Measurements from ENCODE around the gene THOC7. TPM values are rescaled to one million over a fixed set of nuclear protein-coding genes. Genes with fewer than 3 reads are reported as not detected.
A peak's percentile ranks its signal among the peaks of the same experiment; 100 is the strongest.

THOC7 gene
- 28.7 TPM for total RNA-seq

GRCh38 chr3:63863150-63864007 lies at the start of gene THOC7, which contains the start of gene ATXN7:
TSS of gene THOC7 (minus strand) at chr3:63863805. CDS start at chr3:63863790, 15 bp downstream.
TSS of gene ATXN7 (plus strand) at chr3:63863867. CDS start at chr3:63912599, 48,732 bp downstream.
- H3K27ac ChIP-seq (ENCODE audit: low read depth, low read length): peak within 1 kb of the TSS; percentile 89
- peak within 1 kb of the TSS; percentile 87 to 97 (median 92) for H3K9ac ChIP-seq (ENCODE audit: low read depth in 1 of 3, low read length in 3 of 3)
- no peaks in the 10 kb centered on the region for H3K27me3 ChIP-seq (ENCODE audit: control insufficient read depth in 3 of 3, insufficient read depth in 3 of 3, low read length in 3 of 3)
- H3K36me3 ChIP-seq (ENCODE audit: control insufficient read depth in 3 of 3, insufficient read depth in 3 of 3, low read length in 3 of 3): no peaks in the 10 kb centered on the region
- H3K4me3 ChIP-seq (ENCODE audit: low read length in 3 of 3): peak within 1 kb of the TSS; percentile 87 to 91 (median 87)
- H3K9me3 ChIP-seq (ENCODE audit: control insufficient read depth in 3 of 3, low read length in 3 of 3): no peaks in the 10 kb centered on the region
- H3K4me1 ChIP-seq (ENCODE audit: control insufficient read depth in 3 of 3, insufficient read depth in 3 of 3, low read length in 3 of 3): peaks cover 5 to 30% (median 12%) of the 10 kb centered on the region in 3 donors

- H3K4me1 ChIP-seq (ENCODE audit: control insufficient read depth in 3 of 3, insufficient read depth in 3 of 3, low read length in 3 of 3): peaks cover 15 to 22% (median 21%) of the 10 kb centered on the region in 3 donors
- peak overlapping the region; percentile 73 to 76 (median 75) for H3K4me3 ChIP-seq (ENCODE audit: low read length in 3 of 3)
- H3K9ac ChIP-seq (ENCODE audit: low read depth in 1 of 3, low read length in 3 of 3): peak overlapping the region; percentile 60 to 85 (median 73)
- H3K9me3 ChIP-seq (ENCODE audit: control insufficient read depth in 3 of 3, low read length in 3 of 3): no peaks in the 10 kb centered on the region
- H3K27me3 ChIP-seq (ENCODE audit: control insufficient read depth in 3 of 3, insufficient read depth in 3 of 3, low read length in 3 of 3): no peaks in the 10 kb centered on the region
- peak overlapping the region; percentile 90 for H3K27ac ChIP-seq (ENCODE audit: low read depth, low read length)
- H3K36me3 ChIP-seq (ENCODE audit: control insufficient read depth in 3 of 3, insufficient read depth in 3 of 3, low read length in 3 of 3): peaks cover 3 to 17% (median 5%) of the 10 kb centered on the region in 3 donors
Observed at GRCh38 chr3:63912768-63913588, 49.4 kb upstream of the THOC7 start.

- H3K4me3 ChIP-seq (ENCODE audit: low read length in 3 of 3): peak within 1 kb of the TSS; percentile 73 to 85 (median 78)
- H3K27me3 ChIP-seq (ENCODE audit: control insufficient read depth in 3 of 3, insufficient read depth in 3 of 3, low read length in 3 of 3): no peaks in the 10 kb centered on the region
- peaks cover 15 to 22% (median 21%) of the 10 kb centered on the region in 3 donors for H3K4me1 ChIP-seq (ENCODE audit: control insufficient read depth in 3 of 3, insufficient read depth in 3 of 3, low read length in 3 of 3)
- no peaks in the 10 kb centered on the region for H3K9me3 ChIP-seq (ENCODE audit: control insufficient read depth in 3 of 3, low read length in 3 of 3)
- peaks cover 3 to 11% (median 5%) of the 10 kb centered on the region in 3 donors for H3K36me3 ChIP-seq (ENCODE audit: control insufficient read depth in 3 of 3, insufficient read depth in 3 of 3, low read length in 3 of 3)
- H3K27ac ChIP-seq (ENCODE audit: low read depth, low read length): peak within 1 kb of the TSS; percentile 90
- peak within 1 kb of the TSS; percentile 73 to 85 (median 76) for H3K9ac ChIP-seq (ENCODE audit: low read depth in 1 of 3, low read length in 3 of 3)
Observed at GRCh38 chr3:63911873-63912767, 48.5 kb upstream of the THOC7 start, which contains the start of gene SCAANT1. TSS of gene SCAANT1 (minus strand) at chr3:63912383.

GRCh38 chr3:63911509-63911872 lies 47.9 kb upstream of the THOC7 start:
- Histone ChIP-seq H3K36me3 (ENCODE audit: control insufficient read depth in 3 of 3, insufficient read depth in 3 of 3, low read length in 3 of 3) (peaks cover under 1 to 8% (median 2%) of the 10 kb centered on the region in 3 donors), H3K9ac (ENCODE audit: low read depth in 1 of 3, low read length in 3 of 3) (peak overlapping the region; percentile 36 to 85 (median 76)), H3K27me3 (ENCODE audit: control insufficient read depth in 3 of 3, insufficient read depth in 3 of 3, low read length in 3 of 3) (no peaks in the 10 kb centered on the region), H3K4me3 (ENCODE audit: low read length in 3 of 3) (peak overlapping the region; percentile 71 to 85 (median 78)), H3K9me3 (ENCODE audit: control insufficient read depth in 3 of 3, low read length in 3 of 3) (no peaks in the 10 kb centered on the region), H3K4me1 (ENCODE audit: control insufficient read depth in 3 of 3, insufficient read depth in 3 of 3, low read length in 3 of 3) (peaks cover 15 to 22% (median 21%) of the 10 kb centered on the region in 3 donors), H3K27ac (ENCODE audit: low read depth, low read length) (peak overlapping the region; percentile 90)

GRCh38 chr3:63910891-63911290 lies 47.3 kb upstream of the THOC7 start:
- H3K9me3 ChIP-seq (ENCODE audit: control insufficient read depth in 3 of 3, low read length in 3 of 3): no peaks in the 10 kb centered on the region
- H3K36me3 ChIP-seq (ENCODE audit: control insufficient read depth in 3 of 3, insufficient read depth in 3 of 3, low read length in 3 of 3): peaks cover 0 to 3% (median 2%) of the 10 kb centered on the region in 3 donors
- H3K4me1 ChIP-seq (ENCODE audit: control insufficient read depth in 3 of 3, insufficient read depth in 3 of 3, low read length in 3 of 3): peaks cover 15 to 22% (median 21%) of the 10 kb centered on the region in 3 donors
- no peaks in the 10 kb centered on the region for H3K27me3 ChIP-seq (ENCODE audit: control insufficient read depth in 3 of 3, insufficient read depth in 3 of 3, low read length in 3 of 3)
- peak overlapping the region in 2 of 3 donors; percentile 76 to 85 for H3K9ac ChIP-seq (ENCODE audit: low read depth in 1 of 3, low read length in 3 of 3)
- peak overlapping the region in 2 of 3 donors; percentile 71 to 78 for H3K4me3 ChIP-seq (ENCODE audit: low read length in 3 of 3)
- peak overlapping the region; percentile 90 for H3K27ac ChIP-seq (ENCODE audit: low read depth, low read length)

GRCh38 chr3:63910001-63910400 lies 46.4 kb upstream of the THOC7 start:
- no peak overlapping the region for H3K27ac ChIP-seq (ENCODE audit: low read depth, low read length)
- H3K9me3 ChIP-seq (ENCODE audit: control insufficient read depth in 3 of 3, low read length in 3 of 3): no peaks in the 10 kb centered on the region
- H3K27me3 ChIP-seq (ENCODE audit: control insufficient read depth in 3 of 3, insufficient read depth in 3 of 3, low read length in 3 of 3): no peaks in the 10 kb centered on the region
- no peak overlapping the region for H3K4me3 ChIP-seq (ENCODE audit: low read length in 3 of 3)
- H3K9ac ChIP-seq (ENCODE audit: low read depth in 1 of 3, low read length in 3 of 3): no peak overlapping the region
- peaks cover 0 to 4% (median 0%) of the 10 kb centered on the region in 3 donors for H3K36me3 ChIP-seq (ENCODE audit: control insufficient read depth in 3 of 3, insufficient read depth in 3 of 3, low read length in 3 of 3)
- peaks cover 15 to 22% (median 21%) of the 10 kb centered on the region in 3 donors for H3K4me1 ChIP-seq (ENCODE audit: control insufficient read depth in 3 of 3, insufficient read depth in 3 of 3, low read length in 3 of 3)

GRCh38 chr3:63909431-63909830 lies 45.8 kb upstream of the THOC7 start:
- Histone ChIP-seq H3K9me3 (ENCODE audit: control insufficient read depth in 3 of 3, low read length in 3 of 3) (no peaks in the 10 kb centered on the region), H3K27me3 (ENCODE audit: control insufficient read depth in 3 of 3, insufficient read depth in 3 of 3, low read length in 3 of 3) (no peaks in the 10 kb centered on the region), H3K4me3 (ENCODE audit: low read length in 3 of 3) (no peak overlapping the region), H3K27ac (ENCODE audit: low read depth, low read length) (no peak overlapping the region), H3K36me3 (ENCODE audit: control insufficient read depth in 3 of 3, insufficient read depth in 3 of 3, low read length in 3 of 3) (peaks cover 0 to 4% (median 0%) of the 10 kb centered on the region in 3 donors), H3K9ac (ENCODE audit: low read depth in 1 of 3, low read length in 3 of 3) (no peak overlapping the region), H3K4me1 (ENCODE audit: control insufficient read depth in 3 of 3, insufficient read depth in 3 of 3, low read length in 3 of 3) (peaks cover 15 to 22% (median 20%) of the 10 kb centered on the region in 3 donors)

- H3K9me3 ChIP-seq (ENCODE audit: control insufficient read depth in 3 of 3, low read length in 3 of 3): no peaks in the 10 kb centered on the region
- no peak overlapping the region for H3K27ac ChIP-seq (ENCODE audit: low read depth, low read length)
- H3K9ac ChIP-seq (ENCODE audit: low read depth in 1 of 3, low read length in 3 of 3): no peak overlapping the region
- no peak overlapping the region for H3K4me3 ChIP-seq (ENCODE audit: low read length in 3 of 3)
- H3K27me3 ChIP-seq (ENCODE audit: control insufficient read depth in 3 of 3, insufficient read depth in 3 of 3, low read length in 3 of 3): no peaks in the 10 kb centered on the region
- H3K36me3 ChIP-seq (ENCODE audit: control insufficient read depth in 3 of 3, insufficient read depth in 3 of 3, low read length in 3 of 3): peaks cover 0 to 6% (median 0%) of the 10 kb centered on the region in 3 donors
- H3K4me1 ChIP-seq (ENCODE audit: control insufficient read depth in 3 of 3, insufficient read depth in 3 of 3, low read length in 3 of 3): peaks cover 13 to 20% (median 15%) of the 10 kb centered on the region in 3 donors
Observed at GRCh38 chr3:63908776-63909175, 45.2 kb upstream of the THOC7 start.

All from skeletal muscle tissue (tissue), 4 donors.